Measurements from ENCODE around the gene CBLN4. TPM values are rescaled to one million over a fixed set of nuclear protein-coding genes. Genes with fewer than 3 reads are reported as not detected.

The CBLN4 gene
- polyA plus RNA-seq, 1 donor (not counting 4 experiments of a cell fraction or from before 2014, with no cell fraction given), result not detected

DNA sequence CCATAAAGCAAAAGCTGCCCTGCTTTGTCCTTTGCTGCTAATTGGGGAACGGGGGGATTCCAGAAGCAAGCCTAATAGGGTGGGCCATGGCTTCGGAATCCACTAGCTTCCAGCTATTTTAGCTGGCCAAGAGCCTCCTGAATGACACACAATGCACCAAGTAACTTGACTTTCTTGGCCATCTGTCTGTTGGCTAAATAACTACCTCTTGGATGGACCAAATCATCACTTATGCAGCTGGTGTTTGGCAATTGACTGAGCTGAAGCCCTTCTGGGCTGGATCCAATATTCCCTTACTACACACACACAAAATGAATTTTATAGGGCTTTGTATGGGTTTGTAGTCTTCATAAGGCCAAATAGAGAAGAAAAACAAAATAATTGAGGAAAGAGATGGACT lies 8.8 kb upstream of the CBLN4 start:
- Histone ChIP-seq H3K4me3 (ENCODE audit: control insufficient read depth in 2 of 3, extremely low read depth in 1 of 3, insufficient read depth in 2 of 3, low read depth in 1 of 3, low read length in 3 of 3) (no peak overlapping the region), H3K9ac (ENCODE audit: control insufficient read depth, extremely low read depth, insufficient read depth, low read length) (no peak overlapping the region), H3K4me1 (ENCODE audit: control insufficient read depth, extremely low read depth, insufficient read depth, low read length) (no peaks in the 10 kb centered on the region), H3K79me2 (ENCODE audit: control insufficient read depth, insufficient read depth, low read length) (no peaks in the 10 kb centered on the region), H3K27ac (ENCODE audit: control insufficient read depth, insufficient read depth, low read length) (no peak overlapping the region), H3K36me3 (ENCODE audit: control insufficient read depth in 2 of 2, extremely low read depth in 1 of 2, insufficient read depth in 2 of 2, low read length in 2 of 2) (no peaks in the 10 kb centered on the region), H3K9me1 (ENCODE audit: control insufficient read depth, extremely low read depth, insufficient read depth, low read length) (no peaks in the 10 kb centered on the region), H3K9me3 (ENCODE audit: control insufficient read depth, low read depth, low read length) (no peaks in the 10 kb centered on the region), H4K20me1 (ENCODE audit: control insufficient read depth, extremely low read depth, insufficient read depth, low read length) (no peaks in the 10 kb centered on the region), H3K27me3 (ENCODE audit: control insufficient read depth, extremely low read depth, insufficient read depth, low read length) (no peaks in the 10 kb centered on the region), H3K4me2 (ENCODE audit: control insufficient read depth, extremely low read depth, insufficient read depth, low read depth, low read length) (no peak overlapping the region), H2AFZ (ENCODE audit: control insufficient read depth, low read length) (no peak overlapping the region)
- TF ChIP-seq EZH2 (IDR thresholded peaks at IDR 0.05; ENCODE audit: low read length), result no peak
- TF ChIP-seq, protein P1, sequence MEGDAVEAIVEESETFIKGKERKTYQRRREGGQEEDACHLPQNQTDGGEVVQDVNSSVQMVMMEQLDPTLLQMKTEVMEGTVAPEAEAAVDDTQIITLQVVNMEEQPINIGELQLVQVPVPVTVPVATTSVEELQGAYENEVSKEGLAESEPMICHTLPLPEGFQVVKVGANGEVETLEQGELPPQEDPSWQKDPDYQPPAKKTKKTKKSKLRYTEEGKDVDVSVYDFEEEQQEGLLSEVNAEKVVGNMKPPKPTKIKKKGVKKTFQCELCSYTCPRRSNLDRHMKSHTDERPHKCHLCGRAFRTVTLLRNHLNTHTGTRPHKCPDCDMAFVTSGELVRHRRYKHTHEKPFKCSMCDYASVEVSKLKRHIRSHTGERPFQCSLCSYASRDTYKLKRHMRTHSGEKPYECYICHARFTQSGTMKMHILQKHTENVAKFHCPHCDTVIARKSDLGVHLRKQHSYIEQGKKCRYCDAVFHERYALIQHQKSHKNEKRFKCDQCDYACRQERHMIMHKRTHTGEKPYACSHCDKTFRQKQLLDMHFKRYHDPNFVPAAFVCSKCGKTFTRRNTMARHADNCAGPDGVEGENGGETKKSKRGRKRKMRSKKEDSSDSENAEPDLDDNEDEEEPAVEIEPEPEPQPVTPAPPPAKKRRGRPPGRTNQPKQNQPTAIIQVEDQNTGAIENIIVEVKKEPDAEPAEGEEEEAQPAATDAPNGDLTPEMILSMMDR (optimal IDR thresholded peaks at IDR 0.05 in 1 of 3, IDR thresholded peaks at IDR 0.05 in 1 of 3, conservative IDR thresholded peaks at IDR 0.05 in 1 of 3; ENCODE audit: extremely low read depth in 1 of 3, insufficient read depth in 2 of 3, low read length in 3 of 3), result no peak
- DNase-seq (ENCODE audit: low read depth, low spot score) (no peak), FAIRE-seq (no peak)
- dilution Hi-C loops (cut with MboI; ENCODE audit: extremely low pct_ligation_motif_present, low sequenced_read_pairs), result no loop called here

DNA sequence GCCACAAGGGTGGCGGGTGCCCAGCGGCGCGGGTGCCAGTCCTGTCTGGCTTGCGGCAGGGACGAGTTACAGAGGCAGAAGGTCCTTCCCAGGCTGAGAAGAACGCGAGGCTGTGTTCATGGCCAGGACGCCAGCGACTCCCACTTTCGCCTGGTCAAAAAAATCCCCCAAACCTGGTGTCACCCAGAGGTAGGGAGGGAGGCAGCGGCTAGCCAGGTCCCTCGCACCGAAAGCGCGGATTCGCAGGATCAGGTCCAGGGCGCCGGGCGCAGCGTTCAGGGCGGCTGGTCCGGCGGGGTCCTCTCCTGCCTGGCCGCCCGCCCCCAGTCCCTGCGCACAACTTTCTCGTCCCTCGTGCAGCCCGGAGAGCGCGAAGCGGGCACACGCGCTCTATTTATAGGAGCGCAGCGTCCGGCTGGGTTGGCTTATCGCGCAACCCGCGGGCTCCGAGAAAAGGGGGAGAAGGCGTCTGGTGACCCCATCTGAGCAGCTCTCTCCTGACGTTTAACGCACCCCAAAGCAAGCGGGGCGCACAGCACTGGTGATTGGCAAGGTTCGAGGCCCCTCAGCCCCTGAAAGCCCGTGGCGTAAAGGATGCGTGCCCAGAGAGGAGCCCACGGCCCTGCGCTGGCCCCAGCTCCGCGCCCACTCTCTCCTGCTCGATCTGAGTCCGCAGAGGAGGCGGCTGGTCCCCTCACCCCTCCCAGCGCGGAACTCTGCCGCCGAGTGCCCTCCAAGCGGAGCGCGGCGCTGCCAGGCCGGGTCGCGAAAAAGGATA lies 519 bp downstream of the CBLN4 start:
- no peak overlapping the region for H3K4me2 ChIP-seq (ENCODE audit: control insufficient read depth, extremely low read depth, insufficient read depth, low read depth, low read length)
- no peak overlapping the region for H2AFZ ChIP-seq (ENCODE audit: control insufficient read depth, low read length)
- H3K4me1 ChIP-seq (ENCODE audit: control insufficient read depth, extremely low read depth, insufficient read depth, low read length), result no peaks in the 10 kb centered on the region
- H3K4me3 ChIP-seq (ENCODE audit: control insufficient read depth in 2 of 3, extremely low read depth in 1 of 3, insufficient read depth in 2 of 3, low read depth in 1 of 3, low read length in 3 of 3), result no peak overlapping the region
- H4K20me1 ChIP-seq (ENCODE audit: control insufficient read depth, extremely low read depth, insufficient read depth, low read length), result no peaks in the 10 kb centered on the region
- no peak overlapping the region for H3K27ac ChIP-seq (ENCODE audit: control insufficient read depth, insufficient read depth, low read length)
- no peaks in the 10 kb centered on the region for H3K9me1 ChIP-seq (ENCODE audit: control insufficient read depth, extremely low read depth, insufficient read depth, low read length)
- TF ChIP-seq, protein P1 (optimal IDR thresholded peaks at IDR 0.05 in 1 of 3, IDR thresholded peaks at IDR 0.05 in 1 of 3, conservative IDR thresholded peaks at IDR 0.05 in 1 of 3; ENCODE audit: extremely low read depth in 1 of 3, insufficient read depth in 2 of 3, low read length in 3 of 3), result no peak
- peak; percentile 80 for TF ChIP-seq EZH2 (IDR thresholded peaks at IDR 0.05; ENCODE audit: low read length)
- no peak overlapping the region for H3K9ac ChIP-seq (ENCODE audit: control insufficient read depth, extremely low read depth, insufficient read depth, low read length)
- H3K27me3 ChIP-seq (ENCODE audit: control insufficient read depth, extremely low read depth, insufficient read depth, low read length), result peaks cover 43% of the 10 kb centered on the region
- FAIRE-seq (no peak), DNase-seq (ENCODE audit: low read depth, low spot score) (no peak)
- H3K79me2 ChIP-seq (ENCODE audit: control insufficient read depth, insufficient read depth, low read length), result no peaks in the 10 kb centered on the region
- dilution Hi-C loops (cut with MboI; ENCODE audit: extremely low pct_ligation_motif_present, low sequenced_read_pairs), result no loop called here
- no peaks in the 10 kb centered on the region for H3K9me3 ChIP-seq (ENCODE audit: control insufficient read depth, low read depth, low read length)
- no peaks in the 10 kb centered on the region for H3K36me3 ChIP-seq (ENCODE audit: control insufficient read depth in 2 of 2, extremely low read depth in 1 of 2, insufficient read depth in 2 of 2, low read length in 2 of 2)

Data from keratinocyte (primary cell).